GM12878 (cell line): ENCODE data around the gene MRPL34. TPM values are rescaled to one million over a fixed set of nuclear protein-coding genes. Genes with fewer than 3 reads are reported as not detected.

Experiments used
- ATAC-seq: fragments of 200-7000 bp; cut with Tn5 transposase; 3 replicates; pipeline ENCODE4 v1.9.1; 2020; ENCODE audit warnings: mild to moderate bottlenecking, moderate library complexity
- BruUV-seq: library from RNA; stranded (reverse); fragments of 400-500 nt; replicated peaks from 2 replicates; lab custom pipeline; 2021; lab: Mats Ljungman, UMichigan
- CTCF ChIA-PET: fragments of 300-600 bp; sonication (Branson Sonifier 250); formaldehyde crosslinking; extraction: SDS; loops from one replicate; lab custom pipeline; 2021; ENCODE audit warnings: inconsistent platforms; lab: Yijun Ruan, JAX
- POLR2A ChIA-PET: fragments of 350-600 bp; formaldehyde crosslinking; extraction: SDS; loops from one replicate; lab custom pipeline; 2021; ENCODE audit warnings: inconsistent platforms; lab: Charles Lee
- RAD21 ChIA-PET: fragments of 300-600 bp; sonication (Branson Sonifier 250); formaldehyde crosslinking; loops from one replicate; lab custom pipeline; 2023; ENCODE audit warnings: antibody characterized with exemption; ENCODE audit not compliant: unreplicated experiment; lab: Charles Lee
- SMC1A ChIA-PET: fragments of 300-600 bp; sonication (Branson Sonifier 250); formaldehyde crosslinking; loops from one replicate; lab custom pipeline; 2023; ENCODE audit not compliant: unreplicated experiment, uncharacterized antibody; lab: Charles Lee
- DNase-seq: peaks from one replicate; pipeline ENCODE4 v3.0.0-alpha.2; 2011; ENCODE audit warnings: low read depth, low spot score
- FAIRE-seq: peaks from 3 replicates; lab custom pipeline; 2011; peaks lifted over from hg19 to GRCh38; lab: Jason Lieb, UNC
- H2AFZ ChIP-seq: 2 replicates; pipeline ENCODE4 v1.6.0; 2011; ENCODE audit warnings: low read depth, low read length, control low read depth; ENCODE audit not compliant: control insufficient read depth
- H3K27ac ChIP-seq: 2 replicates; pipeline ENCODE4 v1.5.1; 2011; ENCODE audit warnings: control low read depth; ENCODE audit not compliant: control insufficient read depth, insufficient read depth
- H3K27me3 ChIP-seq, 2 experiments: replicated peaks in 1 of 2; 2 replicates each; pipeline versions ENCODE4 v1.6.0 to v1.6.1; 2011; ENCODE audit warnings: low read length in 1 of 2; ENCODE audit not compliant: control insufficient read depth in 2 of 2, insufficient read depth in 2 of 2
- H3K36me3 ChIP-seq, 2 experiments: 2 replicates each; pipeline ENCODE4 v1.5.1; 2011; ENCODE audit warnings: low read length in 1 of 2; ENCODE audit not compliant: control insufficient read depth in 2 of 2, insufficient read depth in 2 of 2
- H3K4me1 ChIP-seq: 2 replicates; pipeline ENCODE4 v1.6.1; 2011; ENCODE audit warnings: mild to moderate bottlenecking, low read length, moderate library complexity, mixed read lengths; ENCODE audit not compliant: control insufficient read depth, insufficient read depth
- H3K4me2 ChIP-seq: 2 replicates; pipeline ENCODE4 v1.6.0; 2011; ENCODE audit warnings: control low read depth; ENCODE audit not compliant: control insufficient read depth, insufficient read depth
- H3K4me3 ChIP-seq: fragments of 200-600 bp; sonication (generic); 2 replicates; pipeline ENCODE4 v1.5.1; 2016
- H3K79me2 ChIP-seq: 2 replicates; pipeline ENCODE4 v1.6.0; 2011; ENCODE audit warnings: low read length; ENCODE audit not compliant: control insufficient read depth, insufficient read depth
- H3K9ac ChIP-seq: 2 replicates; pipeline ENCODE4 v1.8.0; 2011; ENCODE audit warnings: low read length, control low read depth, mixed read lengths; ENCODE audit not compliant: control insufficient read depth, insufficient read depth
- H3K9me3 ChIP-seq: replicated peaks from 3 replicates; pipeline ENCODE4 v1.5.1; 2011; ENCODE audit warnings: mild to moderate bottlenecking, low read length; ENCODE audit not compliant: control insufficient read depth, insufficient read depth
- H4K20me1 ChIP-seq: 2 replicates; pipeline ENCODE4 v1.6.0; 2011; ENCODE audit not compliant: control insufficient read depth, insufficient read depth
- ATF3 ChIP-seq: IDR thresholded peaks from 2 replicates; pipeline ENCODE4 v1.6.1; 2011; ENCODE audit warnings: low read depth, mild to moderate bottlenecking, low read length, moderate library complexity, borderline replicate concordance; ENCODE audit errors: extremely low read depth
- EGR1 ChIP-seq, 2 experiments: IDR thresholded peaks; 1 replicate in 1 of 2; 2 replicates in 1 of 2; pipeline ENCODE4 v1.6.1; 2011 to 2012; ENCODE audit warnings: low read depth in 2 of 2, low read length in 2 of 2, borderline replicate concordance in 1 of 2, mild to moderate bottlenecking in 1 of 2, moderate library complexity in 1 of 2
- IRF5 ChIP-seq: fragments of 450-650 bp; IDR thresholded peaks from 2 replicates; pipeline ENCODE4 v1.6.1; 2017; ENCODE audit warnings: borderline replicate concordance
- MTA2 ChIP-seq: fragments of 450-650 bp; IDR thresholded peaks from 2 replicates; pipeline ENCODE4 v1.6.1; 2016; ENCODE audit warnings: low read depth, mild to moderate bottlenecking, moderate library complexity
- NFYA ChIP-seq: IDR thresholded peaks from 2 replicates; pipeline ENCODE4 v1.6.1; 2011; ENCODE audit warnings: low read depth, mild to moderate bottlenecking, low read length, improper control_type of control experiment, borderline replicate concordance
- PBX3 ChIP-seq: IDR thresholded peaks from 2 replicates; pipeline ENCODE4 v1.6.1; 2011; ENCODE audit warnings: mild to moderate bottlenecking, low read depth, low read length, moderate library complexity; ENCODE audit not compliant: insufficient replicate concordance
- SIX5 ChIP-seq: IDR thresholded peaks from 2 replicates; pipeline ENCODE4 v1.6.1; 2011; ENCODE audit warnings: mild to moderate bottlenecking, low read depth, low read length, moderate library complexity; ENCODE audit not compliant: severe bottlenecking
- SKIL ChIP-seq: fragments of 450-650 bp; IDR thresholded peaks from 2 replicates; pipeline ENCODE4 v1.6.1; 2017; ENCODE audit warnings: mild to moderate bottlenecking, low read depth, inconsistent platforms; ENCODE audit not compliant: poor library complexity, severe bottlenecking
- SMARCA5 ChIP-seq: fragments of 450-650 bp; IDR thresholded peaks from 2 replicates; pipeline ENCODE4 v1.6.1; 2017; ENCODE audit warnings: mild to moderate bottlenecking
- TCF12 ChIP-seq: IDR thresholded peaks from 2 replicates; pipeline ENCODE4 v1.6.1; 2011; ENCODE audit warnings: low read depth, mild to moderate bottlenecking, low read length
- YY1 ChIP-seq: IDR thresholded peaks from 2 replicates; pipeline ENCODE4 v1.6.1; 2011; ENCODE audit warnings: low read depth, mild to moderate bottlenecking, low read length
- ZBTB11 ChIP-seq: fragments of 450-650 bp; formaldehyde crosslinking; IDR thresholded peaks from 2 replicates; pipeline ENCODE4 v1.5.0; 2022; ENCODE audit warnings: mild to moderate bottlenecking, missing genetic modification characterization
- ZNF207 ChIP-seq: fragments of 450-650 bp; IDR thresholded peaks from 2 replicates; pipeline ENCODE4 v1.6.1; 2014; ENCODE audit warnings: antibody characterized with exemption, mild to moderate bottlenecking, borderline replicate concordance
- WGBS: methylation state at CpG from one replicate; pipeline ENCODE4 v1.1.6; 2016; ENCODE audit warnings: low lambda C conversion rate; ENCODE audit not compliant: insufficient replicate concordance, insufficient coverage; ENCODE audit errors: missing lambda C conversion rate; 5-methylcytosine and 5-hydroxymethylcytosine counted together
- in situ Hi-C: fragments of 300-500 bp; cut with MboI; formaldehyde crosslinking; loops from 9 replicates; pipeline ENCODE4 v1.14.3; 2018; ENCODE audit warnings: mixed read lengths
- intact Hi-C: fragments of 100-400 bp; cut with micrococcal nuclease; formaldehyde crosslinking; loops from one replicate; pipeline ENCODE4 v1.14.2; 2022; ENCODE audit not compliant: unreplicated experiment
- polyA plus RNA-seq, 11 experiments: library from polyadenylated mRNA; depleted of rRNA in 4 of 11; unstranded in 6 of 11; stranded (reverse) in 5 of 11; fragments of >200 nt; fragmentation: Nextera tagmentation in 4 of 11; fragmentation: Illumina TruSeq in 1 of 11; extraction: Ambion mirVana in 4 of 11; extraction: Trizol in 1 of 11; gene quantifications; 1 replicate in 1 of 11; 2 replicates in 10 of 11; pipeline versions ENCODE4 v1.2.1 to v1.2.3, GENCODE V29; 2011 to 2016; ENCODE audit warnings: inconsistent platforms in 2 of 11, missing spikeins in 2 of 11, low read depth in 1 of 11
- total RNA-seq, 4 experiments: library from RNA; depleted of rRNA in 3 of 4; stranded (reverse); fragments of >200 nt in 3 of 4; fragmentation: Illumina TruSeq in 1 of 4; extraction: Trizol in 1 of 4; gene quantifications; 2 replicates each; pipeline versions ENCODE4 v1.2.1 to v1.2.3, GENCODE V29; 2013 to 2021

Gene MRPL34
- total and polyA plus RNA-seq, 10 of the 15 experiments (the other 5 are each of a cell fraction or from before 2014, with no cell fraction given): 8.6 to 198 (median 78.6) TPM

GRCh38 chr19:17338433-17339078 lies 32.9 kb downstream of the MRPL34 start:
- Histone ChIP-seq H3K4me1 (peaks cover 21% of the 10 kb centered on the region), H3K79me2 (peaks cover 6% of the 10 kb centered on the region), H3K4me2 (peak overlapping the region; percentile 100), H3K36me3 (no peaks in the 10 kb centered on the region; a peak in 2 of 4 replicates), H3K9me3 (no peaks in the 10 kb centered on the region), H2AFZ (no peak overlapping the region), H3K27ac (no peak overlapping the region), H4K20me1 (no peaks in the 10 kb centered on the region), H3K27me3 (no peaks in the 10 kb centered on the region), H3K4me3 (peak overlapping the region; percentile 100), H3K9ac (peak overlapping the region; percentile 88; the same call in 1 of the 2 replicates)
- SMC1A ChIA-PET: no interaction called here
- in situ Hi-C loops: no loop called here
- no peak for FAIRE-seq
- RAD21 ChIA-PET: interaction anchor here (0.6 kb wide), 1 partner anchor 11 kb away, joined by 3 read pairs; no protein-coding TSS in a partner anchor
- POLR2A ChIA-PET: interaction anchor here (0.6 to 1.0 kb wide), 2 partner anchors 33 to 47 kb away, joined by 3 read pairs; no protein-coding TSS in a partner anchor
- WGBS: 91% methylated on average over 28 of the region's 30 CpGs
- intact Hi-C loops: loop anchor here (5.0 kb wide), 1 partner anchor 46 kb away; no protein-coding TSS in a partner anchor
- no TSS peak for BruUV-seq
- DNase-seq: no peak
- no peak for ATAC-seq
- CTCF ChIA-PET: interaction anchor here (1.3 kb wide), 1 partner anchor 53 kb away, joined by 3 read pairs; no protein-coding TSS in a partner anchor
- TF ChIP-seq SMARCA5: no peak
- no peak for TF ChIP-seq YY1
- TF ChIP-seq SIX5: no peak
- no peak for TF ChIP-seq EGR1 (IDR thresholded peaks at IDR 0.05; ENCODE audit: borderline replicate concordance in 1 of 2, low read depth in 2 of 2, low read length in 2 of 2)
- TF ChIP-seq SKIL: no peak
- TF ChIP-seq ZBTB11: no peak
- TF ChIP-seq NFYA: no peak
- no peak for TF ChIP-seq TCF12
- TF ChIP-seq ZNF207: no peak
- TF ChIP-seq PBX3: no peak
- TF ChIP-seq MTA2: no peak
- no peak for TF ChIP-seq IRF5
- no peak for TF ChIP-seq ATF3
